GM13977 (cell line): Measurements from ENCODE around the gene KCNH5.

ENCODE experiments used
- DNase-seq: peaks from one replicate; pipeline ENCODE4 v3.0.0; 2012; ENCODE audit warnings: low spot score
- CTCF ChIP-seq: IDR thresholded peaks from 2 replicates; pipeline ENCODE4 v1.5.1; 2012; ENCODE audit warnings: mild to moderate bottlenecking, control low read depth; ENCODE audit not compliant: insufficient read depth; ENCODE audit errors: extremely low read depth, missing control alignments
- in situ Hi-C: fragments of 300-500 bp; cut with MboI; formaldehyde crosslinking; loops from one replicate; pipeline ENCODE4 v1.12.0; 2022; ENCODE audit warnings: low sequenced_read_pairs, low pct_unique_long_range_greater_than_20kb, mixed read lengths, inconsistent platforms; ENCODE audit not compliant: unreplicated experiment

Gene KCNH5

DNA sequence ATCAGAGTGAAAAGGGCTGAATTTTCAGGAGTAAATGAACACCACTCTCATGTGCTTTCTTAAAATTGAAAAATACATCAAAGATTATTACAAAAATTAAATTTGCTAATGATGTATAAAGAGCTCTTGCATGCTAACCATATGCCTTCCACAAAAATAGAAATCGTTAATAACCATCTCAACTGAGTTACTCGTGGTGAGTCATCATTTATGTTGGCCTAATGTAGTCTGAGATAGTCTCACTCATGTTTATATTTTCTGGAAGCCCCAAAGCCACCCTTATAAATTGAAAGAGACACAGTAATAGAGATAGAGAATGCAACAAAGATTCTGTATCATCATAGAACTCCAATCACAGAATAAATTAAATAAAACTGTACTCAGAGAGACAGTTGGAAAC lies 131.2 kb downstream of the KCNH5 start:
- no peak for TF ChIP-seq CTCF
- no peak for DNase-seq
- in situ Hi-C loops = no loop called here

- in situ Hi-C loops = no loop called here
- DNase-seq = no peak
Measured at GRCh38 chr14:62908506-62908905, 136.8 kb downstream of the KCNH5 start.

DNA sequence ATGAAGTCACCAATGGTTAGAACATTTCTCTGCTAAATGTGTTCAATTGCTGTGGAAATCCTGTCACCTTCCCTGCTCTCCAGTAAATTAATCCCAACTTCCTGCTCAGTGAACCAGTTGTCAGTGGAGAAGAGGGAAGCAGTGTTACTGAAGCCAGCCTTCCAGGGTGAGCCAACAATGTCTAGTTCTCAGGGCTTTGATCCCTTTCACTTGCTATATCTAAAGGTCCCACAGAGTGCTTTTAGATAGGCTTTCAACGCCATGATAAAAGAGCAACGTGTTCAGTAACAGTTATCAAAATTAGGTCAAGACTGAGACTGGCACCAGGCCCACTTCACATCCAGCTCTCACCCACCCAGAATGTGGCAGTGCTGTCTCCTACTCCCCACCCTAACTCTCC lies 139.7 kb downstream of the KCNH5 start:
- no peak for TF ChIP-seq CTCF
- in situ Hi-C loops = no loop called here
- no peak for DNase-seq

More at GRCh38 chr14:62908506-62908905, 136.8 kb downstream of the KCNH5 start:
- TF ChIP-seq CTCF = no peak

DNA sequence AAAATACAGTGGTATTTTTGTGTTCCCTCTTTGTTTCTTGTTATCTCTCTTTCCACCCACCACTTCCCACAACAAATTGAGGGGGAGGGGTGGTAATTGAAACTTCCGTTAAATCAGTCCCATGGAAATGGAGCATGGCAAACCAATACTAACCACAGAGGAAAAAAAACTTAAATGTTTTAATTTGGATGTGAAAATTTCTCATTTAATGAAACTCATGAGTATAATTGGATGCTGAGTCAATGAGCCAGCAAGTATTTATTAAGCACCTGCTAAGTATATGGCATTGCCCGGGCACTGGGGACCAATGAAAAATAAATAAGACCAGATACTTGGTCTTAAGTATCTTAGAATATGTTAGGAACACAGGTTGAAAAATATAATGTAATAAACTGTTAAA lies 147.5 kb downstream of the KCNH5 start:
- in situ Hi-C loops = no loop called here
- DNase-seq = no peak
- no peak for TF ChIP-seq CTCF

- no peak for TF ChIP-seq CTCF
- in situ Hi-C loops = no loop called here
- DNase-seq = no peak
Measured at GRCh38 chr14:62896932-62897456, 148.3 kb downstream of the KCNH5 start.

GRCh38 chr14:62894736-62895135 lies 150.5 kb downstream of the KCNH5 start:
- no peak for DNase-seq
- in situ Hi-C loops = no loop called here
- no peak for TF ChIP-seq CTCF

DNA sequence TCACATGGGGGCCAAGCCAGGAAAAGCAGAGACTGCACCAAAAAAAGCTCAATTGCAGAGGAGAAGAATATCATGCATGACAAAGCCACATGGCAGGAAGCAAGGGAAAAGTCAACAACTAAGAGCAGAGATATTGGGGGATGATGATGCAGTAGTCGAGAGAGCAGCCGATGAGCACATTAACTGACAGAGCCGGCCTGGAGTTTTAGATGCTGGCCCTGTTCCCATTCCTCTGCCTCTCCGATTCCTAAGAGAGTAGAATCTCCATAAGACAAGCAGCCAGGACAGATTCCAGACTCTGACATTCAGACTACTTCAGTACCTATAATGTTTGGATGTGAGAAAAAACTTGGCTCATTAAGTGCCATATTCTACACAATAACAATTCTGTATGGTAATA lies 155.9 kb downstream of the KCNH5 start:
- no peak for DNase-seq
- TF ChIP-seq CTCF = no peak
- in situ Hi-C loops = no loop called here
